Activated CD4-positive, alpha-beta T cell treated with anti-CD3 and anti-CD28 coated beads for 1 hour (primary cell): ENCODE measurements around the gene ATG4C.
A peak's percentile ranks its signal among the peaks of the same experiment; 100 is the strongest.
"Not testable (repeated sequence)": the region's sequence is repeated elsewhere in the genome, so short reads cannot be mapped to it uniquely, and the experiment has no call there.

Experiments
- DNase-seq: peaks from one replicate; pipeline ENCODE4 v3.0.0-alpha.2; 2020

Gene ATG4C

GRCh38 chr1:62783736-62784508 lies at the start of gene ATG4C:
TSS of gene ATG4C (plus strand) at chr1:62784132. CDS start at chr1:62803787, 19,655 bp downstream.
- peak; percentile 88 for DNase-seq

- no peak for DNase-seq
Observed at GRCh38 chr1:62735491-62736171, 48.3 kb upstream of the ATG4C start.

- DNase-seq: not testable (repeated sequence)
Observed at GRCh38 chr1:62740701-62741100, 43.2 kb upstream of the ATG4C start.

- no peak for DNase-seq
Observed at GRCh38 chr1:62744611-62745577, 39.0 kb upstream of the ATG4C start.

GRCh38 chr1:62746086-62746808 lies 37.7 kb upstream of the ATG4C start:
- DNase-seq: no peak

- no peak for DNase-seq
Observed at GRCh38 chr1:62746809-62747138, 37.2 kb upstream of the ATG4C start.

GRCh38 chr1:62753031-62753965 lies 30.6 kb upstream of the ATG4C start:
- no peak for DNase-seq

GRCh38 chr1:62754938-62755337 lies 29.0 kb upstream of the ATG4C start:
- DNase-seq: not testable (repeated sequence)

- not testable (repeated sequence) for DNase-seq
Observed at GRCh38 chr1:62756255-62756884, 27.6 kb upstream of the ATG4C start.

GRCh38 chr1:62759232-62759875 lies 24.6 kb upstream of the ATG4C start:
- not testable (repeated sequence) for DNase-seq

- DNase-seq: not testable (repeated sequence)
Observed at GRCh38 chr1:62760021-62760782, 23.7 kb upstream of the ATG4C start.

- DNase-seq: not testable (repeated sequence)
Observed at GRCh38 chr1:62761223-62761870, 22.6 kb upstream of the ATG4C start.

GRCh38 chr1:62762027-62762426 lies 21.9 kb upstream of the ATG4C start:
- not testable (repeated sequence) for DNase-seq

- DNase-seq: no peak
Observed at GRCh38 chr1:62765981-62766380, 18.0 kb upstream of the ATG4C start.

GRCh38 chr1:62768551-62768950 lies 15.4 kb upstream of the ATG4C start:
- DNase-seq: not testable (repeated sequence)

GRCh38 chr1:62772607-62773295 lies 11.2 kb upstream of the ATG4C start:
- no peak for DNase-seq

GRCh38 chr1:62774006-62774405 lies 9.9 kb upstream of the ATG4C start:
- no peak for DNase-seq

GRCh38 chr1:62774971-62775595 lies 8.8 kb upstream of the ATG4C start:
- DNase-seq: no peak
